IPS-18c (cell line): ENCODE measurements around the gene EML3.
A peak's percentile ranks its signal among the peaks of the same experiment; 100 is the strongest.
"Not testable (repeated sequence)": the region's sequence is repeated elsewhere in the genome, so short reads cannot be mapped to it uniquely, and the experiment has no call there.

Experiments
- H3K4me3 ChIP-seq: 2 replicates; pipeline ENCODE4 v1.7.0; 2013; ENCODE audit warnings: low read depth, mild to moderate bottlenecking, low read length, moderate library complexity; ENCODE audit not compliant: insufficient read depth
- H3K9me3 ChIP-seq: one replicate; pipeline ENCODE4 v1.6.1; 2013; ENCODE audit warnings: mild to moderate bottlenecking, low read length, moderate library complexity; ENCODE audit not compliant: control insufficient read depth, insufficient read depth

EML3 gene

DNA sequence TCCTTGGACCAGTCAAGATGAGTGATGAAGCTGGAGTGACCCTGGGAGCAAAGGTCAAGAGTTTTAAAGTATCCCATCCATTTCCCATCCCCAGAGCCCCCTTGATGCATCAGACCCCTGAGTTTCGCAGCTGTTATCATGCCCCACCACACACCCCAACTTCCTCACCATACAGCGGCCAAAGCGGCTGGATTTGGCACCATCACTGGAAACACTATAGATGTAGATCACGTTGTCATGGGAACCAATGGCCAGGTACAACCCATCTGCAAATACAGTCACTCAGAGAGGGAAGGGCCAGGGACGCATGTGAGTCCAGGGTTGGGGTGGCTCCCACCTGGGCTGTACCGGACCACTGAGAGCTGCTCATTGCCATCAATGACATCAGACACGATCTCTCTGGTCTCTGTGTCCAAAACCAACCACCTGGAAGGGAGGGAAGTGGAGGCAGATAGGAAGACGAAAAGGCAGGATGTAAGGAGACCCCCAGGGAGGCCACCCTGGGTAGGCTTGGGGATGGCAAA, 8.7 kb downstream of the EML3 start:
- no peaks in the 10 kb centered on the region for H3K9me3 ChIP-seq
- H3K4me3 ChIP-seq, result no peak overlapping the region

DNA sequence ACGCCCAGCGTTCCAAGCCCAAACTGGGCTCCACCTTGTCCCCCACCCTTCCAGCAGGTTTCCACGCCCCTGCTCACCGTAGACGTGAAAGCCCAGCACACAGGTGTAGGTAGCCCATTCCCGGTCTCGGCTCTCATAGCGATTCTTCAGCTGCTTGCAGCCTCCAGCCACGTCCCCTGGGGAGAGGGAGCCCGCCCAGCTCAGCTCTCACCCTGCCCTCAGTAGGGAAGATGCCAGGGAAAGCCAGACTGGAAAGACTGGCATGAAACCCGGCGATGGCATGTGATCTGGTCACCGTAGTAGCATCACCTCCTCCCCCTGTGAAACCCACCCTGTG, 9.5 kb downstream of the EML3 start:
- Histone ChIP-seq H3K4me3 (peak overlapping the region; percentile 85), H3K9me3 (no peaks in the 10 kb centered on the region)

DNA sequence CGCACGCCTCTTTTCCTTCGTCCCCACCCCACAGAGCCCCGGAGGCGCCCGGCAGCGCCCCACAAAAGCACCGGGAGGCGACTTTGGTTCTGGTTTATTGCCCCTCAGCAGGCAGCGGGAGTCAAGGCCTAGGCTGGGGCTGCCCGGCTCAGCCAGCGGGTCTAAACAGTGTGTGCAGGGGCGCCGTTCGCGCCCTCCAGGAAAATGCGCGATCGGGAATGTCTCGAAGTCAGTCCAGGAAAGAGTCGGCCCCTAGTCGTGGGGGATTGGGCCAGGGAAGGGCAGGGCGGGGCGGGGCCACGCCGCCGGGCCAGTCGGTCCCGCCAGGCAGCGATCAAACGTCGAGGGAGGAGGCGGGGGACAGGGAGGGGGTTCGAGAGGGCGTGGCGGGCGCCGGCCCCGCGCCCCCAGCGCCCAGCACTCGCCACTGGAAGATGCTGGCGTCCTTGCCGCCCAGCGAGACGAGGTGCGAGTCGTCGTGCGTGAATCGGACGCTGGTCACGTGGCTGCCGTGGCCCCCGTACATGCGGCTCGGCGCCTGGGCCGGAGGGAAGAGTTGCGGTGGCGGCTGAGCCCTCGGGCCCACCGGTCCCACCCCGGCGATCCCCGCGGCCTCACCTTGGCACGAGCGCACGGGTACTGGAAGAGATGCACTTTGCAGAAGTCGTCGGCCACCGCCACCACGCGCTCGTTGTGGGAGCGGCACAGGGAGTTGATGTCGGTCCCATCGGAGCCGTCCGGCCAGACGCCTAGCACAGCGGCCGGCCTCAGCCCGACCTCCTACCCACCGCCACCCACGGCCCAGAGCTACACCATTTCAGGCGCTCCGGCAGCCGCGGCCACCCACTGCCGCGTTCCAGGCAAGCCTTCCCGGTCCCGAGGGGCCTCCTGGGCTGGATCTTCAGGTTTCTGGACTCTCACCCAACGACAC, 10.2 kb downstream of the EML3 start:
- H3K9me3 ChIP-seq, result no peaks in the 10 kb centered on the region
- H3K4me3 ChIP-seq, result peak overlapping the region; percentile 85

DNA sequence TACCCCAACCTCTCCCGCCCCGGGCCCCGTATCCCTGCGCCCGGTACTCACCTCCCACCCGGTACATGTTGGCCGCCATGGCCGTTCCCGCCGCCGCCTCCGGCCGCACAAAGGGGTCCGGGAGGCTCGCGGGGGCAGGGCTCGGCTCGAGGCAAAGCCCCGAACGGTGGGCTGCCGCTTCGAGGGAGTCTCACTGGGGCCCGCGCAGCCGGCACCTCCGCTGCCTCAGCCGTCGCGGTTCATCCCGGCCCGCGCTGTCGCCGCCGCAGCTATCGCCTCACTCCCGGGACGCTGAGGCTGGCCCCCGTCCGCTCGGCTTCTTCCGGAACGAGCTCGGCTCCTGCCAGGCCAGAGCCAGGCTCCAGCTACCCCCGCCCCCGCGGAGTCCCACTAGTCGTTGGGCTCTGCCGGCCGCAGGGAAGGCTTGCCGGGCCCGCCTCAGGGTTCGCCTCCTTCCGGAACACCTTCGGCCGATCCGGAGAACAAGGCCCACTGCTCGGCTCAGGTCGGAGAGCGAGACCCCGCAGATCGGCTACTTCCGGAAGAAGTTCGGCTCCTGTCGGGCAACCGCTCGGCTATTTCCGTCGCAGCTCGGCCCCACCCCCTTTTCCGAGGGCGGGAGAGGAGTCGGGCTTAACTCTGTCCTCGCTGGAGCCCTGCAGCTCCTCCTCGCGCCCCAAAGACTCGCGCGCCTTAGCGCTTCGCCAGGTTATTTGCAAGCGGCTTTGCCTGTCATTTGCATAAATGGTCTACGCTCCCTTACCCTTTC, 11.0 kb downstream of the EML3 start, which contains the start of gene MTA2:
MTA2 (minus strand) TSS at position 494 of the 769 bp plus-strand sequence; CDS start at position 79, 415 bp downstream.
- peak within 1 kb of the TSS; percentile 92 for H3K4me3 ChIP-seq
- H3K9me3 ChIP-seq, result no peaks in the 10 kb centered on the region

- H3K9me3 ChIP-seq, result no peaks in the 10 kb centered on the region
- H3K4me3 ChIP-seq, result peak overlapping the region; percentile 92
Observed at GRCh38 chr11:62601122-62601371, 11.5 kb downstream of the EML3 start.

DNA sequence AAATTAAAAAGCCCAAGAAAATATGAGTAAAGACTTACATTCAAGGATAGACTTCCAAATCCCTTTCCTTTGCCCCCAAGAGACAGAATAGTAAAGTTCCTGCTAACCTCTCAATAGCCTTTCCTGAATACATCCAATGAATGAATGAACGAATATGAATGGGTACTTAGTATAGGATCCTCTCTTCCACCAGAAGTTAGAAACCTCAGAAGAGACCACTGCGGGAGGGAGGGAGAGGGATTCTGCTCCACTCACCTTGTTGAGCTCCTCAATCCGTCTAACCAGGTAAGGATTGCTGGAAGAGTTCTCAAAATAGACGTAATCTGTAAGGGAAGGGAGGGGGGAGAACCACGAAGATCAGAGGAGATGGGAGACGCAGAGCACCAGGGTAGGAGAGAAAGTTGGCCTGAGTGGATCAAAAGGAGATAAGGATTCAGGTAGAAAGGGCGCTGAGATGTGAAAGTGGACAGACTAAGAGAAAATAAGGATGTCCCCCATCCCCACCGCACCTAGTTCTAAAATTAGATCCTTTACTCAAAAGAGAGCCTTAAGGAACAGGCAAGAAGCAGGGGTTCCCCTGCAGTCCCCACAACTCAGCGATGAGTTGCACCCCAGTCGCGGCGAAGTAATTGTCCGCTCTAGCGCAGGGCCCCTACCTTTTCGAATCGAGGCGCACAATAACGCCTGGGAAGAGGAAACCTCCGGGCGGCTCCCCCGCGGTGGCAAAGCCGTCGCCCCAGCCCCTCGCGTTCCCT, 12.0 kb downstream of the EML3 start:
- Histone ChIP-seq H3K4me3 (peak overlapping the region; percentile 92), H3K9me3 (no peaks in the 10 kb centered on the region)

DNA sequence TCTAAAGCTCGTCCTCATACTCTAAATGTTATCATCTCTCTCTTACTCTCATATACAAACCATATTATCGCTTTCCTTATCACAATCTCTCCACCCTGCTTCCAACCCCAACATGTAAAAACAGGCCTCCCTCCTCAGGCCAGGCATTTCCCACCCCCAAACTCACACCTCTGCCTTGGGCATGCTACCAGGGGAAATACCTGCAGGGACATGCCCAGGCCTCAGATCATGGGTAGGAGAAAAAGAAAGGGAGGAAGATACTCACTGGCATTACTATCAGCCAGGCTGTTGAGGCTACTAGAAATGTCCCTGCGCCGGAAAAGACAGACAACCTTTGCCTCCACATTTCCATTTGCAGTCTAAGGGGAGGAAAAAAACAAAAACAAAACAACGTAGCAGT, 12.7 kb downstream of the EML3 start:
- no peaks in the 10 kb centered on the region for H3K9me3 ChIP-seq
- H3K4me3 ChIP-seq, result peak overlapping the region; percentile 92

DNA sequence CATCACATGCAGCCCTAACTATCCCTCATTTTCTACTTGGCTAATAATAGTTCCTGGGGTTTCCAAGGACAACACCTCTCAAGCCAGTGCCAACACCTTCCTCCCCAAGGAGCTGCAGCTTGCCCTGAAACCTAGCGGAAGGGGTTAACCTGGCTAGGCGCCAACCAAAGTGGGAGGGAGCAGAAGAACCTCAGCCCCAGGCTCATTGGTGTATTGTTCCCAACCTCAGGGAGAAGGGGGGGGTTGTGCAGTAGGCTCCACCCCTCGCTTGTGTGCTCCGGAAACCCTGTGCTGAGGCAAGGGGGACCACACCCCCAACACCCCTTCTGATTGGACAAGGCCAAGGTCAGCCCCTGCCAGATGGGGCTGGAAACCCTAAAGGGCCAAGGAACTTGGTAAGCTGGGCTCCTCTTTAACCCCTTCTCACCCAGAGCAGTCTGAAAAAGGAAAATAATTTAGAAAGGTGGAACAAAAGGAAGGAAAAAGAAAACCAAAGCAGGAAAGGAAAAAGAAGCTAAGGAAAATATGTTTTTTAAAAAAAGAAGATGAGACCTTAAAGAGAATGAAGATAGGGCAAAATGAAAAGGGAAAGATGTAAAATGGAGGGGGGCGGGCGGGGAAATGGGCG, 13.4 kb downstream of the EML3 start:
- Histone ChIP-seq H3K9me3 (no peaks in the 10 kb centered on the region), H3K4me3 (no peak overlapping the region)

DNA sequence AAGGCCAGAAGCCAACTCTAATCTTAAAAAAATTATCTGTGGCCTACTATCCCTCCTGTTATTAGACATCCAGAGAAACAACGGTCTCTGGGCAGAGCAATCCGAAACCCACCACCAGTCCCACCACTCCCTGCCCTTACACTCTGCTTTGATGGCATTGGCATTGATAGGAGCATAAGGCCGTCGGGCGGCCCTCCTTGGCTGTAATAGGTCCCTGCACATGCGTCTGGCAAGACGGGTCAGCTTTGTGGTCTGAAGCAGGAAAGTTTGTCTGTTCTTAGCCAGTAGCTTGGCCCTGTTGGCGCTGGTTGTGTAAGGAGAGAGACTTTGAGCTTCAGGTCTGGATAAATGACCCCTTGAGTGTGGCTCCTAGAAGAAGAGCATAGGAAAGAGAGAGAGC, 17.5 kb downstream of the EML3 start:
- Histone ChIP-seq H3K9me3 (no peaks in the 10 kb centered on the region), H3K4me3 (no peak overlapping the region)

DNA sequence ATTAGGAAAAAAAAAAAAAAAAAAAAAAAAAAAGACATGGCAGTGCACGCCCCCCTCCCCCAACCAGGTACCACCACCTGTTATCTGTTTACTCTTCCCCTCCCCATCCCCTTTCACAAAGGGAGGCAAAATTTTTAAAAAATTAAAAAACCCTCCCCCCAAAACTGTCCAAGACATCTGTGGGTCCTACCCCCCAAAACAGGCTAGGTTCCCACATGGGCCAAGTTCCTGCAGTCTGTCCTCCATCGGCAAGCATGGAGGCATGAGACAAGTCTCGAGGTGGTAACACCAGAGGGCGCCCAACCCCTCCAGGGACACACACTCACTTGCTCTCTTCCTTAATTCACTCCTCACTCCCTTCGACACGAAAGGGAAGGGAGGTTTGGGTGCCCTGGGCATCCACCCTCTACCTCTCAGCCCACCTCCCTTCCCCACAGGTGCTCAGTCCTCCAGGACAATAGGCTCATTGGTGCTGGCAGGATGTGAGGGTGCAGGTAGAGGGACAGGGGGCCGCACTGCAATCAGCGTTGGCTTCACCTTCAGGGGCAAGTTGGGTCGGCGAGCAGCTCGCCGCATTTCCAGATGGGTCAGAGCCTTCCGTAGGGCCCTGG, 19.0 kb downstream of the EML3 start:
- Histone ChIP-seq H3K4me3 (no peak overlapping the region), H3K9me3 (no peaks in the 10 kb centered on the region)

DNA sequence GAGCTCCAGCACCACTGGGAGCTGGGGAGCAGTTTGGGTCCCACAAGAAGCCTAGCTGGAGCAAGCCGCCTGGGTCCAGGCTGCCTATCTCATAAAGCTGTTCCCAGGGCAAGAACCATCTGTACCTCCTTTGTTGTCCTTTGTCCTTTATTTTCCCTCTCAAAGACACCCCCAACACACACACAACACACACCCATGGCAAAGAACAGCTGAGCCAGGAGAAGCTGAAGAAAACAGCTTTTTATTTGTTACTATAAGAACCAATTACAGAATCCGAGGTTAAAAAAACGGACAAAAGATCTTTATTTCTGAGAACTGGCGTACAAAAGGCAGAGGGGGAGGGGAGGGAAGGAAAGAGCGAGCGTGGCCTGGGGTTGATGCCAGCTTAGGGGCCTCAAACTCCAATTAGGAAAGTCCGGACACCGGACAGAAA, 19.6 kb downstream of the EML3 start:
- H3K4me3 ChIP-seq, result no peak overlapping the region

GRCh38 chr11:62592146-62592815, 20.3 kb downstream of the EML3 start:
- H3K9me3 ChIP-seq, result no peaks in the 10 kb centered on the region

More for the DNA sequence above, 19.6 kb downstream of the EML3 start:
- H3K9me3 ChIP-seq, result no peaks in the 10 kb centered on the region

DNA sequence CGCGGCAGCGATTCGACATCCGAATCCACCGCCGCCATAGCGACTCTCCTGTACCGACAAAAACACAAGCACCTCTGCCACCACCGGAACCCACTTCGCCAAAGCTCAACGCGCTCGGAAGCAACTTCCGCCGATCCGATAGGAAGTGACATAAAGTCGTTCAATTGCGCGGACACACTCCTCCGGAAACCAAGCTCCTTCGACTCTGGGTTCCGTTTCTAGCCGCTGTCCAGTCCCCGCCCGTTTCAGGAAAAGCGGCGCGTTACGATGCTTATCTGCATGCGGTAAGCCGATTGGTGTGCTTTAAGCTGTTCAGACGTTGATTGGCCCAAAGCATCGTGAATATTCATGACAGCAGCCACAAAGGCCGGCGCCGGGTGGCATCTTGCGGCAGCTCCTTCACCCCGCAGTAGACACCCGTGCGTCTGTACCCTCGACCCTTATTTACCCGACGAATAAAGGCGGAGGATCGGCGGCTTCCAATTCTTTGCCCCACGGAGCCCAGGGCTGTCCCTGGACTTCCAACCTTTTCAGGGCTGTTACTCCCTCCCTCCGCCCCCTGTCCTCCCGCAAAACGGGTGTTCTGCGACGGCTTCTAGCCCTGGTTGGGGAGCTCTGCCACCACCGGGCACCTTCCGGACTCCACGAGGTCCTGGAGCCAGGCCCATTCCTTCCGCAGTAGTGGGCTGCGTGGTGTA, 21.0 kb downstream of the EML3 start, which contains the start of gene TUT1:
TUT1 (minus strand) TSS at position 76 of the 698 bp plus-strand sequence; CDS start at position 38, 38 bp downstream.
- Histone ChIP-seq H3K4me3 (peak within 1 kb of the TSS; percentile 97), H3K9me3 (no peaks in the 10 kb centered on the region)

More at GRCh38 chr11:62592146-62592815, 20.3 kb downstream of the EML3 start:
- H3K4me3 ChIP-seq, result peak overlapping the region; percentile 68

DNA sequence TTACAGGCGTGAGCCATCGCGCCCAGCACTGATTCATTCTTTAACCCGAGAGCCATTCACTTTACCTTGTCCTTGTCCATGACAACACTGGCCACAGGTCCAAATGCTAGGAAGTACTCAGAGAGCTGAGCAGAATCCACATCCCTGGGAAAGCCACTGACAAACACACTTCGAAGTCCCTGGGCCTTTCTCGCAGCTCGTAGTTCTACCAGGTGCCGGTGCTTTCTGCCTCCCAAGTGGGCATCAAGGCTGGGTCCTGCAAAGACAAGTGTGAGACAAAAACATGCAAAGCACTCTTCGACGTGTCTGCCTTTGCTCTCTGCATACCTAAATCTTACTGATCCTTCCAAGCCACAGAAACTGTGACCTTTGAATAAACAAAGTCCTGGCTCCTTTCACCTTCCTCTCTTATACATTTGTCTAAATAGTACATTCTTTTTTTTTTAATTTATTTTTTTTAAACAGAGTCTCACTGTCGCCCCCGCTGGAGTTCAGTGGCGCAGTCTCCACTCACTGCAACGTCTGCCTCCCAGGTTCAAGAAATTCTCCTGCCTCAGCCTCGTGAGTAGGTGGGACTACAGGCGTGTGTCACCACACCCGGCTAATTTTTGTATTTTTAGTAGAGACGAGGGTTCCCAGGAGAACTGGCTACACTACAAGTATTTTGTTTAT, 23.5 kb downstream of the EML3 start:
- Histone ChIP-seq H3K9me3 (no peaks in the 10 kb centered on the region), H3K4me3 (no peak overlapping the region)

GRCh38 chr11:62585356-62585755, 27.2 kb downstream of the EML3 start:
- not testable (repeated sequence) for H3K9me3 ChIP-seq, H3K4me3 ChIP-seq
